DOHH2 (cell line): ENCODE results near the gene ALDH4A1.
"Not testable (repeated sequence)": the region's sequence is repeated elsewhere in the genome, so short reads cannot be mapped to it uniquely, and the experiment has no call there.

Experiments
- H3F3A ChIP-seq: fragments of 200-600 bp; sonication (generic), shearing (Covaris generic); 2 replicates; pipeline ENCODE4 v1.6.0; 2016; ENCODE audit warnings: antibody characterized with exemption, mild to moderate bottlenecking; ENCODE audit not compliant: control insufficient read depth, insufficient read depth
- H3K27ac ChIP-seq: fragments of 200-600 bp; sonication (generic); 2 replicates; pipeline ENCODE4 v1.5.1; 2014; ENCODE audit warnings: low read depth, mild to moderate bottlenecking, low read length, moderate library complexity
- H3K27me3 ChIP-seq: fragments of 200-600 bp; sonication (generic); 2 replicates; pipeline ENCODE4 v1.6.1; 2014; ENCODE audit warnings: mild to moderate bottlenecking, low read length, mixed read lengths; ENCODE audit not compliant: control insufficient read depth
- H3K36me3 ChIP-seq: fragments of 200-600 bp; sonication (generic); 2 replicates; pipeline ENCODE4 v1.6.1; 2014; ENCODE audit warnings: mild to moderate bottlenecking, low read length, moderate library complexity, mixed read lengths; ENCODE audit not compliant: control insufficient read depth
- H3K4me1 ChIP-seq: fragments of 200-600 bp; sonication (generic); 2 replicates; pipeline ENCODE4 v1.6.1; 2014; ENCODE audit warnings: mild to moderate bottlenecking, low read length, mixed read lengths; ENCODE audit not compliant: control insufficient read depth
- H3K4me2 ChIP-seq: fragments of 200-600 bp; sonication (generic); 2 replicates; pipeline ENCODE4 v1.6.0; 2014; ENCODE audit warnings: mild to moderate bottlenecking, low read length, moderate library complexity
- H3K4me3 ChIP-seq: fragments of 200-600 bp; sonication (generic); 2 replicates; pipeline ENCODE4 v1.5.1; 2014; ENCODE audit warnings: mild to moderate bottlenecking, low read length, mixed read lengths
- H3K79me2 ChIP-seq: fragments of 200-600 bp; sonication (generic); 2 replicates; pipeline ENCODE4 v1.6.1; 2014; ENCODE audit warnings: mild to moderate bottlenecking, low read length, mixed read lengths; ENCODE audit not compliant: control insufficient read depth
- H3K9me2 ChIP-seq: fragments of 200-600 bp; sonication (generic); replicated peaks from 2 replicates; pipeline ENCODE4 v1.6.1; 2014; ENCODE audit warnings: mild to moderate bottlenecking, low read length, mixed read lengths; ENCODE audit not compliant: control insufficient read depth
- H3K9me3 ChIP-seq: fragments of 200-600 bp; sonication (generic); 2 replicates; pipeline ENCODE4 v1.6.1; 2014; ENCODE audit warnings: antibody characterized with exemption, low read length, mixed read lengths; ENCODE audit not compliant: control insufficient read depth, insufficient read depth
- H4K20me1 ChIP-seq: fragments of 200-600 bp; sonication (generic); 2 replicates; pipeline ENCODE4 v1.6.0; 2014; ENCODE audit warnings: low read depth, mild to moderate bottlenecking, antibody characterized with exemption, low read length, moderate library complexity; ENCODE audit not compliant: control insufficient read depth, insufficient read depth
- CTCF ChIP-seq: fragments of 200-600 bp; sonication (generic); IDR thresholded peaks from one replicate; pipeline ENCODE4 v1.5.1; 2014; ENCODE audit warnings: antibody characterized with exemption, mild to moderate bottlenecking, low read depth, low read length; ENCODE audit not compliant: poor library complexity, severe bottlenecking
- EZH2phosphoT487 ChIP-seq: fragments of 200-600 bp; sonication (generic); IDR thresholded peaks from 2 replicates; pipeline ENCODE4 v1.6.1; 2017; ENCODE audit warnings: borderline replicate concordance, mild to moderate bottlenecking, antibody characterized with exemption, low read length, moderate library complexity, mixed read lengths

The ALDH4A1 gene

DNA sequence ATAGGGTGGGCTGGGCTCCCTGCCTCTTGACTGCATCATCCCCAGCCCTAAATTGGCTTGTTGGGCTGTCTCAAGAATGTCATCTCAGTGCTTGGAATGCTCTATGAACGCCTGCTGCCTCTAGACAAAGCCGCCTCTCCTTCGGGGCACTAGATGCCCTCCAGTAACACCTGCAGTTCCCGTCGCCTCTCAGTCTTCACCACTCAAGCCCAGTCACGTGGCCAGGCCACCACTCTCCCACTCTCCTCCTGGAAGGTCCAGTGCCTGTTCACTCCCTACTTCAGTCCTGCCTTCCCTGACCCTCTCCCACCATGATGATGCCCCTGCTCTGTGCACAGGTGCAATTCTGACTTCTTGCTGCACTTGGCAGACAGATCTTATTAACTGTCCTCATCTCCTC is 49.9 kb downstream of the ALDH4A1 start:
- Histone ChIP-seq H3K79me2 (no peaks in the 10 kb centered on the region), H3K9me3 (no peaks in the 10 kb centered on the region), H4K20me1 (no peaks in the 10 kb centered on the region), H3K4me2 (no peak overlapping the region), H3K9me2 (no peaks in the 10 kb centered on the region), H3K4me3 (no peak overlapping the region), H3K27me3 (no peaks in the 10 kb centered on the region), H3F3A (no peaks in the 10 kb centered on the region), H3K36me3 (no peaks in the 10 kb centered on the region), H3K4me1 (no peaks in the 10 kb centered on the region), H3K27ac (no peak overlapping the region)
- no peak for TF ChIP-seq CTCF
- TF ChIP-seq EZH2phosphoT487: no peak

DNA sequence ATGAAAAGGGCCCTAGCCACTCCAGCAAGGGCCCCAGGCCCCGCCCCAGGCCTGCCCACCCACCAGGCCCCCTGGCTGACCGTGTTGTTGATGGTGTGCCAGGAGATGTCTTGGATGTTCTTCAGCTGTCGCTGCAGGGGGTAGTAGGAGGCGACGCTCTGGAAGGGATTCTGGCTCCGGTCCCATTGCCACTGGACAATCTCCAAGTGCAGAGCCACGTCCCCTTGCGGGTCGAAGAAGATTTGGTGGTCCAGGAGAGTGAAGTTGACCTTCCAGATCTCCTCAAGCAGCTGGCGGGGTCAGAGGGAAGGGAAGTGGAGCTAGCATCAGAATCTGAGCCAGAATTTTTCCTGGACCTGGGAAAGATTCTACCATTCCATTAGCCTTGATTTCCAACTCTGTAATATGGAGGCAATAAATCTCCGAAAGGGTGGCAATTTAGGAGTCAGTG is 53.1 kb downstream of the ALDH4A1 start:
- Histone ChIP-seq H3K4me1 (no peaks in the 10 kb centered on the region), H4K20me1 (no peaks in the 10 kb centered on the region), H3K27me3 (peaks cover 4% of the 10 kb centered on the region; the same call in 1 of the 2 replicates), H3K27ac (no peak overlapping the region), H3K79me2 (no peaks in the 10 kb centered on the region), H3F3A (no peaks in the 10 kb centered on the region), H3K9me2 (no peaks in the 10 kb centered on the region), H3K4me3 (no peak overlapping the region), H3K9me3 (no peaks in the 10 kb centered on the region), H3K4me2 (no peak overlapping the region), H3K36me3 (no peaks in the 10 kb centered on the region)
- TF ChIP-seq EZH2phosphoT487: no peak
- TF ChIP-seq CTCF: no peak

DNA sequence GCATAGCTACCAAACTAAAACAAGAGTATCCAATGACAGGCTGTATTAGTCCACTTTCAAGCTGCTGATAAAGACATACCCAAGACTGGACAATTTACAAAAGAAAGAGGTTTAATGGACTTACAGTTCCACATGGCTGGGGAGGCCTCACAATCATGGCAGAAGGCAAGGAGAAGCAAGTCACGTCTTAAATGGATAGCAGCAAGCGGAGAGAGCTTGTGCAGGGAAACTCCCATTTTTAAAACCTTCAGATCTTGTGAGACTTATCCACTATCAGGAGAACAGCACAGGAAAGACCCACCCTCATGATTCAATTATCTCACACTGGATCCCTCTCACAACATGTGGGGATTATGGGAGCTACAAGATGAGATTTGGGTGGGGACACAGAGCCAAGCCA is 54.6 kb downstream of the ALDH4A1 start:
- H3K79me2 ChIP-seq, H3K9me2 ChIP-seq, H4K20me1 ChIP-seq, H3K27ac ChIP-seq, H3F3A ChIP-seq, H3K27me3 ChIP-seq, H3K36me3 ChIP-seq, H3K4me3 ChIP-seq, H3K4me1 ChIP-seq, H3K4me2 ChIP-seq, H3K9me3 ChIP-seq: not testable (repeated sequence)

- no peak overlapping the region for H3K4me3 ChIP-seq
These were observed 62.2 kb downstream of the ALDH4A1 start for GRCh38 chr1:18840145-18840544.

More at GRCh38 chr1:18840145-18840544, 62.2 kb downstream of the ALDH4A1 start:
- H3K27me3 ChIP-seq: peaks cover 4% of the 10 kb centered on the region; the same call in 1 of the 2 replicates
- no peaks in the 10 kb centered on the region for H3K36me3 ChIP-seq
- H3K9me2 ChIP-seq: no peaks in the 10 kb centered on the region
- TF ChIP-seq CTCF: no peak
- no peak for TF ChIP-seq EZH2phosphoT487
- H3K27ac ChIP-seq: no peak overlapping the region
- H4K20me1 ChIP-seq: no peaks in the 10 kb centered on the region
- no peaks in the 10 kb centered on the region for H3F3A ChIP-seq
- no peak overlapping the region for H3K4me2 ChIP-seq
- H3K4me1 ChIP-seq: no peaks in the 10 kb centered on the region
- H3K9me3 ChIP-seq: no peaks in the 10 kb centered on the region
- no peaks in the 10 kb centered on the region for H3K79me2 ChIP-seq
